Measurements from ENCODE around the gene GEMIN8.

DNA sequence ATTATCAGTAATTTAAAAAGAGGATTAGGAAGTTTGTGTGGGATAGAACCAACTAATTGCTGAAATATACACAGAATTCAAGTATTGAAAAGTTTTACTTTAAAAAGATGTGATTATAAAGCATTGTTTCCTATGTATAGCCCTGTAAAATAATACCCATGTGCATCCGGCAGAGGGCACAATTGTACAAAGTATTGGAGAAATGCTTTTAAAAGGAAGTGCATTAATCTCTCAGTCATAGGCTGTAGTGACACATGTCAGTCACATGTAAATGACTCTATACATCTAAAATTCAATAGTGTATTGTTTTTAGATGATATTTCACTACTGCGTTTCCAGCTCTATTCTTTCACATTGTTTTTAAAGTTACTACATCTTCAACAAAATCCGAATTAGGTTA lies 9.7 kb upstream of the GEMIN8 start:
- TF ChIP-seq, protein P1, sequence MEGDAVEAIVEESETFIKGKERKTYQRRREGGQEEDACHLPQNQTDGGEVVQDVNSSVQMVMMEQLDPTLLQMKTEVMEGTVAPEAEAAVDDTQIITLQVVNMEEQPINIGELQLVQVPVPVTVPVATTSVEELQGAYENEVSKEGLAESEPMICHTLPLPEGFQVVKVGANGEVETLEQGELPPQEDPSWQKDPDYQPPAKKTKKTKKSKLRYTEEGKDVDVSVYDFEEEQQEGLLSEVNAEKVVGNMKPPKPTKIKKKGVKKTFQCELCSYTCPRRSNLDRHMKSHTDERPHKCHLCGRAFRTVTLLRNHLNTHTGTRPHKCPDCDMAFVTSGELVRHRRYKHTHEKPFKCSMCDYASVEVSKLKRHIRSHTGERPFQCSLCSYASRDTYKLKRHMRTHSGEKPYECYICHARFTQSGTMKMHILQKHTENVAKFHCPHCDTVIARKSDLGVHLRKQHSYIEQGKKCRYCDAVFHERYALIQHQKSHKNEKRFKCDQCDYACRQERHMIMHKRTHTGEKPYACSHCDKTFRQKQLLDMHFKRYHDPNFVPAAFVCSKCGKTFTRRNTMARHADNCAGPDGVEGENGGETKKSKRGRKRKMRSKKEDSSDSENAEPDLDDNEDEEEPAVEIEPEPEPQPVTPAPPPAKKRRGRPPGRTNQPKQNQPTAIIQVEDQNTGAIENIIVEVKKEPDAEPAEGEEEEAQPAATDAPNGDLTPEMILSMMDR (IDR thresholded peaks at IDR 0.05): peak; percentile 64 to 74 (median 72)
- no peak for TF ChIP-seq POLR2A (IDR thresholded peaks at IDR 0.05)

Data from right lobe of liver (tissue), 4 donors.